Activated T-cell treated with anti-CD3 and anti-CD28 coated beads, Interleukin-2, amount 50 U/mL, for 72 hours (primary cell): ENCODE data around the gene CRYM. TPM values are rescaled to one million over a fixed set of nuclear protein-coding genes. Genes with fewer than 3 reads are reported as not detected.
A peak's percentile ranks its signal among the peaks of the same experiment; 100 is the strongest.
"Not testable (repeated sequence)": the region's sequence is repeated elsewhere in the genome, so short reads cannot be mapped to it uniquely, and the experiment has no call there.

Experiments used
- ATAC-seq, 2 donors: fragments of 150-1000 bp; cut with Tn5 transposase; replicated peaks in 1 of 2; 2 replicates each; pipeline ENCODE4 v1.10.0; 2021; ENCODE audit warnings: moderate library complexity in 2 of 2, mild to moderate bottlenecking in 1 of 2
- DNase-seq, 2 donors: peaks; one replicate each; pipeline ENCODE4 v3.0.0; 2021 to 2022; ENCODE audit warnings: mixed read lengths in 1 of 2
- H3K27ac Mint-ChIP-seq: one replicate; pipeline ENCODE4 v1.8.0; 2022; ENCODE audit warnings: mild to moderate bottlenecking, moderate library complexity, mixed read lengths
- H3K27me3 Mint-ChIP-seq: one replicate; pipeline ENCODE4 v1.8.0; 2022; ENCODE audit warnings: low read depth, mixed read lengths
- H3K36me3 Mint-ChIP-seq, 2 donors: one replicate each; pipeline ENCODE4 v1.8.0; 2022; ENCODE audit warnings: mixed read lengths in 2 of 2, mild to moderate bottlenecking in 1 of 2; ENCODE audit not compliant: insufficient read depth in 2 of 2
- H3K4me1 Mint-ChIP-seq: one replicate; pipeline ENCODE4 v1.8.0; 2022; ENCODE audit warnings: low read depth, mixed read lengths
- H3K4me3 Mint-ChIP-seq, 2 donors: one replicate each; pipeline ENCODE4 v1.8.0; 2022; ENCODE audit warnings: mild to moderate bottlenecking in 2 of 2, mixed read lengths in 2 of 2, moderate library complexity in 2 of 2
- H3K9me3 Mint-ChIP-seq, 2 donors: one replicate each; pipeline ENCODE4 v1.8.0; 2022; ENCODE audit warnings: mixed read lengths in 2 of 2
- total RNA-seq, 2 donors: library from RNA; stranded (reverse); gene quantifications; one replicate each; pipeline ENCODE4 v1.2.3, GENCODE V29; 2022

The CRYM gene
- total RNA-seq, 2 donors from 2014 or later = not detected

GRCh38 chr16:21301168-21301894, 23.2 kb upstream of the CRYM start:
- ATAC-seq (peak; percentile 65 to 71), DNase-seq (peak; percentile 53 to 59)
- Mint-ChIP-seq H3K9me3 (no peaks in the 10 kb centered on the region), H3K27me3 (peaks cover 59% of the 10 kb centered on the region), H3K4me1 (peaks cover 29% of the 10 kb centered on the region), H3K27ac (peak overlapping the region; percentile 48), H3K36me3 (peaks cover 2% of the 10 kb centered on the region in 2 donors), H3K4me3 (peak overlapping the region; percentile 88 to 99)

- Mint-ChIP-seq H3K36me3 (peaks cover 2% of the 10 kb centered on the region in 2 donors), H3K27ac (no peak overlapping the region), H3K27me3 (peaks cover 63% of the 10 kb centered on the region), H3K4me1 (peaks cover 29% of the 10 kb centered on the region), H3K9me3 (no peaks in the 10 kb centered on the region), H3K4me3 (peak overlapping the region; percentile 88 to 99)
- peak; percentile 56 to 60 for DNase-seq
- ATAC-seq = peak; percentile 73 to 78
Observed at GRCh38 chr16:21300309-21301167, 22.4 kb upstream of the CRYM start.

- H3K27me3 Mint-ChIP-seq = peaks cover 66% of the 10 kb centered on the region
- H3K27ac Mint-ChIP-seq, H3K4me1 Mint-ChIP-seq, ATAC-seq, H3K4me3 Mint-ChIP-seq, DNase-seq, H3K36me3 Mint-ChIP-seq, H3K9me3 Mint-ChIP-seq: not testable (repeated sequence)
Observed at GRCh38 chr16:21289789-21290188, 11.7 kb upstream of the CRYM start.

- H3K4me3 Mint-ChIP-seq = no peak overlapping the region
- H3K9me3 Mint-ChIP-seq = peaks cover 2% of the 10 kb centered on the region in 2 donors
- ATAC-seq (no peak), DNase-seq (no peak)
- peaks cover 69% of the 10 kb centered on the region for H3K27me3 Mint-ChIP-seq
- peaks cover 4% of the 10 kb centered on the region in 2 donors for H3K36me3 Mint-ChIP-seq
- no peaks in the 10 kb centered on the region for H3K4me1 Mint-ChIP-seq
- H3K27ac Mint-ChIP-seq = no peak overlapping the region
Observed at GRCh38 chr16:21285314-21285713, 7.2 kb upstream of the CRYM start.

- peaks cover 4% of the 10 kb centered on the region in 2 donors for H3K36me3 Mint-ChIP-seq
- H3K27me3 Mint-ChIP-seq = peaks cover 70% of the 10 kb centered on the region
- ATAC-seq = no peak
- H3K4me1 Mint-ChIP-seq = no peaks in the 10 kb centered on the region
- DNase-seq = no peak
- peak overlapping the region; percentile 9 to 81 for H3K4me3 Mint-ChIP-seq
- H3K27ac Mint-ChIP-seq = no peak overlapping the region
- peaks cover 0 to 2% of the 10 kb centered on the region in 2 donors for H3K9me3 Mint-ChIP-seq
Observed at GRCh38 chr16:21284414-21284813, 6.3 kb upstream of the CRYM start.

GRCh38 chr16:21283521-21284289, 5.6 kb upstream of the CRYM start:
- peak; percentile 4 to 10 for DNase-seq
- H3K27ac Mint-ChIP-seq = no peak overlapping the region
- ATAC-seq = peak; percentile 45 to 51
- no peaks in the 10 kb centered on the region for H3K4me1 Mint-ChIP-seq
- H3K4me3 Mint-ChIP-seq = peak overlapping the region; percentile 65 to 81
- peaks cover 70% of the 10 kb centered on the region for H3K27me3 Mint-ChIP-seq
- H3K36me3 Mint-ChIP-seq = peaks cover 4% of the 10 kb centered on the region in 2 donors
- peaks cover 0 to 2% of the 10 kb centered on the region in 2 donors for H3K9me3 Mint-ChIP-seq

- Mint-ChIP-seq H3K36me3 (peaks cover 3 to 4% of the 10 kb centered on the region in 2 donors), H3K4me3 (no peak overlapping the region), H3K27me3 (peaks cover 78% of the 10 kb centered on the region), H3K9me3 (peaks cover 0 to 2% of the 10 kb centered on the region in 2 donors), H3K4me1 (no peaks in the 10 kb centered on the region), H3K27ac (no peak overlapping the region)
- DNase-seq (no peak), ATAC-seq (no peak)
Observed at GRCh38 chr16:21281698-21282389, 3.8 kb upstream of the CRYM start.

GRCh38 chr16:21279501-21279900, 1.4 kb upstream of the CRYM start:
- Mint-ChIP-seq H3K36me3 (peaks cover 2 to 3% of the 10 kb centered on the region in 2 donors), H3K4me3 (no peak overlapping the region), H3K27me3 (peaks cover 71% of the 10 kb centered on the region), H3K9me3 (peaks cover 0 to 2% of the 10 kb centered on the region in 2 donors), H3K27ac (no peak overlapping the region), H3K4me1 (no peaks in the 10 kb centered on the region)
- no peak for ATAC-seq
- DNase-seq = no peak

GRCh38 chr16:21277045-21277926, 804 bp downstream of the CRYM start:
- H3K36me3 Mint-ChIP-seq = no peaks in the 10 kb centered on the region

GRCh38 chr16:21276090-21276489, 2.0 kb downstream of the CRYM start:
- ATAC-seq = no peak
- no peak for DNase-seq
- no peaks in the 10 kb centered on the region for H3K9me3 Mint-ChIP-seq
- no peaks in the 10 kb centered on the region for H3K36me3 Mint-ChIP-seq
- H3K4me1 Mint-ChIP-seq = no peaks in the 10 kb centered on the region
- H3K4me3 Mint-ChIP-seq = no peak overlapping the region
- peaks cover 43% of the 10 kb centered on the region for H3K27me3 Mint-ChIP-seq
- H3K27ac Mint-ChIP-seq = no peak overlapping the region

More at GRCh38 chr16:21277045-21277926, 804 bp downstream of the CRYM start:
- ATAC-seq (no peak), DNase-seq (no peak)
- no peaks in the 10 kb centered on the region for H3K9me3 Mint-ChIP-seq
- H3K4me1 Mint-ChIP-seq = no peaks in the 10 kb centered on the region
- no peak overlapping the region for H3K27ac Mint-ChIP-seq
- H3K4me3 Mint-ChIP-seq = peak overlapping the region in 1 of 2 donors; percentile 53
- peaks cover 52% of the 10 kb centered on the region for H3K27me3 Mint-ChIP-seq

GRCh38 chr16:21275529-21275928, 2.6 kb downstream of the CRYM start:
- H3K9me3 Mint-ChIP-seq = no peaks in the 10 kb centered on the region
- DNase-seq (no peak), ATAC-seq (no peak)
- no peak overlapping the region for H3K27ac Mint-ChIP-seq
- no peak overlapping the region for H3K4me3 Mint-ChIP-seq
- H3K4me1 Mint-ChIP-seq = no peaks in the 10 kb centered on the region
- no peaks in the 10 kb centered on the region for H3K36me3 Mint-ChIP-seq
- peaks cover 45% of the 10 kb centered on the region for H3K27me3 Mint-ChIP-seq
